ENCODE measurements around the gene CDH5. TPM values are rescaled to one million over a fixed set of nuclear protein-coding genes. Genes with fewer than 3 reads are reported as not detected.

CDH5 gene
- polyA plus RNA-seq, 1 donor (not counting 4 experiments of a cell fraction or from before 2014, with no cell fraction given): 0.05 TPM

GRCh38 chr16:66388350-66389139, 22.1 kb downstream of the CDH5 start:
- dilution Hi-C loops (cut with MboI; ENCODE audit: extremely low pct_ligation_motif_present, low sequenced_read_pairs): no loop called here
- Histone ChIP-seq H3K79me2 (ENCODE audit: control insufficient read depth, insufficient read depth, low read length) (no peaks in the 10 kb centered on the region), H4K20me1 (ENCODE audit: control insufficient read depth, extremely low read depth, insufficient read depth, low read length) (no peaks in the 10 kb centered on the region), H3K4me3 (ENCODE audit: control insufficient read depth in 2 of 3, extremely low read depth in 1 of 3, insufficient read depth in 2 of 3, low read depth in 1 of 3, low read length in 3 of 3) (no peak overlapping the region), H2AFZ (ENCODE audit: control insufficient read depth, low read length) (no peak overlapping the region), H3K27me3 (ENCODE audit: control insufficient read depth, extremely low read depth, insufficient read depth, low read length) (no peaks in the 10 kb centered on the region), H3K9me1 (ENCODE audit: control insufficient read depth, extremely low read depth, insufficient read depth, low read length) (no peaks in the 10 kb centered on the region), H3K9ac (ENCODE audit: control insufficient read depth, extremely low read depth, insufficient read depth, low read length) (no peak overlapping the region), H3K4me1 (ENCODE audit: control insufficient read depth, extremely low read depth, insufficient read depth, low read length) (peaks cover 4% of the 10 kb centered on the region), H3K27ac (ENCODE audit: control insufficient read depth, insufficient read depth, low read length) (no peak overlapping the region), H3K4me2 (ENCODE audit: control insufficient read depth, extremely low read depth, insufficient read depth, low read depth, low read length) (no peak overlapping the region), H3K9me3 (ENCODE audit: control insufficient read depth, low read depth, low read length) (no peaks in the 10 kb centered on the region), H3K36me3 (ENCODE audit: control insufficient read depth in 2 of 2, extremely low read depth in 1 of 2, insufficient read depth in 2 of 2, low read length in 2 of 2) (no peaks in the 10 kb centered on the region)
- FAIRE-seq: no peak
- no peak for TF ChIP-seq EZH2 (IDR thresholded peaks at IDR 0.05; ENCODE audit: low read length)
- TF ChIP-seq, protein P1, sequence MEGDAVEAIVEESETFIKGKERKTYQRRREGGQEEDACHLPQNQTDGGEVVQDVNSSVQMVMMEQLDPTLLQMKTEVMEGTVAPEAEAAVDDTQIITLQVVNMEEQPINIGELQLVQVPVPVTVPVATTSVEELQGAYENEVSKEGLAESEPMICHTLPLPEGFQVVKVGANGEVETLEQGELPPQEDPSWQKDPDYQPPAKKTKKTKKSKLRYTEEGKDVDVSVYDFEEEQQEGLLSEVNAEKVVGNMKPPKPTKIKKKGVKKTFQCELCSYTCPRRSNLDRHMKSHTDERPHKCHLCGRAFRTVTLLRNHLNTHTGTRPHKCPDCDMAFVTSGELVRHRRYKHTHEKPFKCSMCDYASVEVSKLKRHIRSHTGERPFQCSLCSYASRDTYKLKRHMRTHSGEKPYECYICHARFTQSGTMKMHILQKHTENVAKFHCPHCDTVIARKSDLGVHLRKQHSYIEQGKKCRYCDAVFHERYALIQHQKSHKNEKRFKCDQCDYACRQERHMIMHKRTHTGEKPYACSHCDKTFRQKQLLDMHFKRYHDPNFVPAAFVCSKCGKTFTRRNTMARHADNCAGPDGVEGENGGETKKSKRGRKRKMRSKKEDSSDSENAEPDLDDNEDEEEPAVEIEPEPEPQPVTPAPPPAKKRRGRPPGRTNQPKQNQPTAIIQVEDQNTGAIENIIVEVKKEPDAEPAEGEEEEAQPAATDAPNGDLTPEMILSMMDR (optimal IDR thresholded peaks at IDR 0.05 in 1 of 3, IDR thresholded peaks at IDR 0.05 in 1 of 3, conservative IDR thresholded peaks at IDR 0.05 in 1 of 3; ENCODE audit: extremely low read depth in 1 of 3, insufficient read depth in 2 of 3, low read length in 3 of 3): no peak
- DNase-seq (ENCODE audit: low read depth, low spot score): no peak

GRCh38 chr16:66389256-66390176, 23.0 kb downstream of the CDH5 start:
- Histone ChIP-seq H3K4me2 (ENCODE audit: control insufficient read depth, extremely low read depth, insufficient read depth, low read depth, low read length) (no peak overlapping the region), H3K9ac (ENCODE audit: control insufficient read depth, extremely low read depth, insufficient read depth, low read length) (no peak overlapping the region), H3K9me3 (ENCODE audit: control insufficient read depth, low read depth, low read length) (no peaks in the 10 kb centered on the region), H3K27me3 (ENCODE audit: control insufficient read depth, extremely low read depth, insufficient read depth, low read length) (no peaks in the 10 kb centered on the region), H4K20me1 (ENCODE audit: control insufficient read depth, extremely low read depth, insufficient read depth, low read length) (no peaks in the 10 kb centered on the region), H2AFZ (ENCODE audit: control insufficient read depth, low read length) (no peak overlapping the region), H3K79me2 (ENCODE audit: control insufficient read depth, insufficient read depth, low read length) (no peaks in the 10 kb centered on the region), H3K9me1 (ENCODE audit: control insufficient read depth, extremely low read depth, insufficient read depth, low read length) (no peaks in the 10 kb centered on the region), H3K27ac (ENCODE audit: control insufficient read depth, insufficient read depth, low read length) (no peak overlapping the region), H3K36me3 (ENCODE audit: control insufficient read depth in 2 of 2, extremely low read depth in 1 of 2, insufficient read depth in 2 of 2, low read length in 2 of 2) (no peaks in the 10 kb centered on the region), H3K4me3 (ENCODE audit: control insufficient read depth in 2 of 3, extremely low read depth in 1 of 3, insufficient read depth in 2 of 3, low read depth in 1 of 3, low read length in 3 of 3) (no peak overlapping the region), H3K4me1 (ENCODE audit: control insufficient read depth, extremely low read depth, insufficient read depth, low read length) (no peaks in the 10 kb centered on the region)
- DNase-seq (ENCODE audit: low read depth, low spot score): no peak
- TF ChIP-seq EZH2 (IDR thresholded peaks at IDR 0.05; ENCODE audit: low read length): no peak
- TF ChIP-seq, protein P1 (optimal IDR thresholded peaks at IDR 0.05 in 1 of 3, IDR thresholded peaks at IDR 0.05 in 1 of 3, conservative IDR thresholded peaks at IDR 0.05 in 1 of 3; ENCODE audit: extremely low read depth in 1 of 3, insufficient read depth in 2 of 3, low read length in 3 of 3): no peak
- dilution Hi-C loops (cut with MboI; ENCODE audit: extremely low pct_ligation_motif_present, low sequenced_read_pairs): no loop called here
- FAIRE-seq: no peak

Measured in keratinocyte (primary cell).